ENCODE measurements around the gene FSTL4.
A peak's percentile ranks its signal among the peaks of the same experiment; 100 is the strongest.

Gene FSTL4

DNA sequence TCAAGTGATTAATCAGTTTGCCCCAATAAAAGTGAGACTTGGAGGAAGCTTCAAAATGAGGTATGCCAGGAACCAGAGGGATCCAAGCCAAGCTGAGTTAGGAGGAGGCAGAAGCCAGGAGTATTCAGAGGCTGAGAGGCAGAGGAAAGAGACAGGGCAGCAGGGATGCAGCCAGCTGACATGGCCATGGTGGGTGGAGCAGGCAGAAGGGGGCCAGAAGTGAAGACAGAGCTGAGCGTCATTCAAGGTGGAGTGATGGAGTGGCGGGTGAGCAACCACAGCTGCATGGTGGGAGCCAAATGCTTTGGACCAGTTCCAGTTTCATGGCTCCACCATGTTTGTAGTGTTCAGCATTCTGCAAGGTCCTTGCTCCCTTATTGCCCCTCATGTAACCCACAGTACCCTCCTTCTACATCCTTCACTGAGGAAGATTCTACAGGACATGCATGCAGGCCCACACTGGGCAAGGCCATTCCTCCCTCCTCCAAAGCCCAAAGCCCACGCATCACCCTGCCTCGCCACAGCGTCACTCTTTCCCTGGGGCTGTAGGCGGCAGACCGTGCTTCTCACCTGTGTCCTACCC lies 100.6 kb downstream of the FSTL4 start:
- FAIRE-seq = no peak
- DNase-seq (ENCODE audit: insufficient read length, low spot score) = no peak
- TF ChIP-seq, protein P1, sequence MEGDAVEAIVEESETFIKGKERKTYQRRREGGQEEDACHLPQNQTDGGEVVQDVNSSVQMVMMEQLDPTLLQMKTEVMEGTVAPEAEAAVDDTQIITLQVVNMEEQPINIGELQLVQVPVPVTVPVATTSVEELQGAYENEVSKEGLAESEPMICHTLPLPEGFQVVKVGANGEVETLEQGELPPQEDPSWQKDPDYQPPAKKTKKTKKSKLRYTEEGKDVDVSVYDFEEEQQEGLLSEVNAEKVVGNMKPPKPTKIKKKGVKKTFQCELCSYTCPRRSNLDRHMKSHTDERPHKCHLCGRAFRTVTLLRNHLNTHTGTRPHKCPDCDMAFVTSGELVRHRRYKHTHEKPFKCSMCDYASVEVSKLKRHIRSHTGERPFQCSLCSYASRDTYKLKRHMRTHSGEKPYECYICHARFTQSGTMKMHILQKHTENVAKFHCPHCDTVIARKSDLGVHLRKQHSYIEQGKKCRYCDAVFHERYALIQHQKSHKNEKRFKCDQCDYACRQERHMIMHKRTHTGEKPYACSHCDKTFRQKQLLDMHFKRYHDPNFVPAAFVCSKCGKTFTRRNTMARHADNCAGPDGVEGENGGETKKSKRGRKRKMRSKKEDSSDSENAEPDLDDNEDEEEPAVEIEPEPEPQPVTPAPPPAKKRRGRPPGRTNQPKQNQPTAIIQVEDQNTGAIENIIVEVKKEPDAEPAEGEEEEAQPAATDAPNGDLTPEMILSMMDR (IDR thresholded peaks at IDR 0.05; ENCODE audit: insufficient read depth, missing control alignments) = no peak

DNA sequence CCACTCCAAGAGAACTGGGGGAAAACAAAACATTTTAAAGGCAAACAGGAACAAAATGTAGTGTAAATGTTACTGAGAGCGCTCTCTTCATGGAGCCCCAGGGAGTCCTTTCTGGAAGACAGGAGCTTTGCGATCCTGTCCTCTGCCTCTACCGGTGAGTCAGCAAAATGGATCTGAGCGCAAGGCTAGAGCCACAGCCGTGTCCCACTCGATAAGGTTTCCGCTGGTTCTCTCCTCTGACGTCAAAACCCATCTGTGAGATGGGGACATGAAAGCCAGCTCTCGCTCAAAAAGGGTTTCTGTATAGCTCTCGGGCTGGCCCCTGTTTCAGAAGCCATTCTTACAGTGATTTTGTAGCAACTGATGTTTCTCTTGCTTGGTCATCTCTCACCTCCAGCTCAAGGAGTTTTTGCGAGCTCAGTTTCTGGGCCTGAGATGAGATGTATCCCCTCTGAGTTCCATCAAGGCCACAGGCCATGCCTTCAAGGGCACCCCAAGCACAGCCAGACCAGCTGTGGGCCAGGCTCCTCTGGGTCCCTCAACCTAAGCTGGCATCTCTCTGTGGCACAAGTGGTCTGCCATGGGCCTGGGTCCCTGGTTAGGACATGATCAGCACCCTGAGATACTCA lies 101.6 kb downstream of the FSTL4 start:
- FAIRE-seq (no peak), DNase-seq (ENCODE audit: insufficient read length, low spot score) (no peak)
- TF ChIP-seq, protein P1 (IDR thresholded peaks at IDR 0.05; ENCODE audit: insufficient read depth, missing control alignments) = no peak

DNA sequence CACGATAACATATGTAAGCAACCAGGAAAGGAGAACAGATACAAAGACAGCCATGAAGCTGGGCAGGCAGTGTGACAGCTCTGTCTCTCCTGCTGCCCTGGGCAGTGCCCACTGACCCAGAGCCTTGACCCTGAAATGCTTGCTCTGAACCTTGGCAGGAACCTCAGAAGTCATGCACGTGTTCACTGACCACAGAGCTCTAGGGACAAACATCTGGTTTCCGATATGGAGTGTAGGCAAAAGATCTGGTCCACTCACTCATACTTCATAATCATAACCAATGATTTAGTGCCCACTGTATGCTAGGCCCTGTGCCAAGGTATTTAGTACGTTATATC lies 102.6 kb downstream of the FSTL4 start:
- no peak for FAIRE-seq
- TF ChIP-seq, protein P1 (IDR thresholded peaks at IDR 0.05; ENCODE audit: insufficient read depth, missing control alignments) = no peak
- no peak for DNase-seq (ENCODE audit: insufficient read length, low spot score)

DNA sequence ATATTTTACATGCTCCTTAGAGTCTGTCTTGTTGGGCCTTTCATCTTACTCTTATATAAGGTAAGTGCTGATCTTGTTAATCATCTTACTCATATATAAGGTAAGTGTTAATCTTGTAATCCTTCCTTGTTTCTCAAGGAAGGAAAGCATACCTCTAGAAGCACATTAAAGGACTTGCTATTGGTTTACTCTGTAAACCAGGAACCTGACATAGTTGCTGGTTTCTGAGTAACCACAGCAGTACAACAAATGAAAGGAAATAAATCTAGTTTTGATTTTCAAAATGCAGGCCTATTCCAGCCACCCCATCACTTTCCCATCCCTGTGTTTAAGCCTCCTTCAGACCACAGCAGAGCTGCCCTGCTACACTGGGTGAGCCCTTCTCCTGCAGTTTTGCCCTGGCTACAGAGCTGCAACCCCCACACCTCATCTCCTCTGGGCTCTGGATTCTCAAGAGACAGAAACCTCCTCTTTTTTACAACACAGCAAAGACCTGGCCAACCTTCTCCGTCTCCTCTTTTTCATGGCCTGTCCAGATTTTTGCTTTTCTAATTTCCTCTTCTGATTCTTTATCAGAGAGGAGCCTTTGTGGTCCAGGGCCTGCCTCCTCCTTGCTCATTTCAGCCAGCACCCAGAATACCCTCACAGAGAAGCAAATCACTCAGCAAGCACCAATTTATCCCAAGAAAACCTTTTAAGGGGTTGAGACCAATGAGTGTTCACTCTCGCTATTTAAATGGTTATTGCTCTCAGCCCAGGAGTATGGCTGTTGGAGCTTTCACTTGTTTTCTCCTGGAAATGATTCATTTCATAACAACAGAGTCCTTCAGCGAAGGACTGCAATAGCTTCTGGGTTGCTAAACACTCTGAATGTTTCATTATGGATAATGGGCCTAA lies 103.2 kb downstream of the FSTL4 start:
- TF ChIP-seq, protein P1 (IDR thresholded peaks at IDR 0.05; ENCODE audit: insufficient read depth, missing control alignments) = no peak
- FAIRE-seq (no peak), DNase-seq (ENCODE audit: insufficient read length, low spot score) (no peak)

DNA sequence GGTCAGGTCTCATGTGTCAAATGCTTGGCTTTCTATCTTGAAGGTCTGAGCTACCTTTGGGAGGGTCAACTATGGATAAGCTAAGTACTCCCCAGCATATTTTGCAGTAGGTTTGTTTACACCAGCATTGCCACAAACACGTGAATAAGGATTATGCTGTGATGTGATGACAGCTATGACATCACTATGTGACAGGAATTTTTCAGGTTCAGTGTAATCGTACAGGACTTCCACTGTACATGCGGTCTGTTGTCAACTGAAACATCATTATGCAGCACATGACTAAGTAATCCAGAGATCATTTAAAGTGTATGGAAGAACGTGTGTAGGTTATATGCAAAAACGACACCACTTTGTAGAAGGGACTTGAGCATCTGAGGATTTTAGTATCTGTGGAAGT lies 104.0 kb downstream of the FSTL4 start:
- DNase-seq (ENCODE audit: insufficient read length, low spot score) = no peak
- peak; percentile 58 for FAIRE-seq
- TF ChIP-seq, protein P1 (IDR thresholded peaks at IDR 0.05; ENCODE audit: insufficient read depth, missing control alignments) = no peak

DNA sequence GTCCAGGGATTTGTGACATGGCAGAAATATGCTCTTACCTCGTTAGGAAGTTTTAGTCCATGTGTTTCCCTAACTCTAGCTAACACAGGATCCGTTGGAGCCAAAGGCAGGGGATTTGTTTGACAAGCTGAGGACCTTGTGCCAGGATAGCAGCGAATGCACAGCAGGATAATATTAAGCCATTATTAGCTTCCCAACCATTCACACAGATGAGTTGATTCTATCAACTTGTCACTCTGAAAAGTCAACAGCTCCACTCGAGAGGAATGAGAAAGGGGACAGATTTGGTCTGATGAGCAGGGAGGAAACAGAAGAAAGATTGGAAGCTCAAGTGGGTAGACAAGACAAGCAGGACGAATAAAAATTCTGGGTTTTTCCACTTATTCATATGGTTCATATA lies 106.2 kb downstream of the FSTL4 start:
- TF ChIP-seq, protein P1 (IDR thresholded peaks at IDR 0.05; ENCODE audit: insufficient read depth, missing control alignments) = no peak
- DNase-seq (ENCODE audit: insufficient read length, low spot score) = no peak
- FAIRE-seq = no peak

Data from D721Med (cell line).